ENCODE measurements around the gene ZNF568.

ZNF568 gene

DNA sequence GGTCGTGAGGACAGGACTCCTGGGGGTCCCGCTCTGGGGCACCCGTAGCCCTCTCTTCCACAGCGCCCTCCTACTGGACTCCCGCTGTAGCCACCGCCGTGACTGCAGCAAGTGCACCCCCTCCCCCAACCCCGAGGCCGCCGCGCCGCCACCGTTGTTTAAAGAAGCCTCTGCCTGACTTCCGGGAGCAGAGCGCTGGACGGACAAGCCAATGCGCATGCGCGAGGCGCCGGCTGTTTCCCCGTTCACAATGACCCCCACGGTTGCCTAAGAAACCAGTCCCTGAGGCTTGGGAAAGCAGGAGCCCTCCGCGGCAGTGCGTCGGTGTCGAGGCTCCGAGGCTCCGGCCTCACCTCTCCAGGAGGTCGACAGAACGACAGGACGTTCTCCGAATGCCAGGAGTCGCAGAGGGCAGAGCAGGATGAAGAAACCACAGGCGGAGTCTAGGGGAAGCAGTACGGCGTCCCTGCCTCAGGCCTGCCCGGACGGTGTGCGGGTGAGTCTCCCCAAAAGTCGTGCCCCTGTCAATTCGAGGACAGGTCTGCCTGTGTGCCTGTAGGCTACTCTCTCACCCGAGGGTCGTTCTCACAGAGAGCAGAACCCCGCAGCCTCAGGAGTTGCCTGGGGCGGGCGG, 91.6 kb downstream of the ZNF568 start:
- Histone ChIP-seq H3K4me3 (ENCODE audit: low read depth, low read length) (no peak overlapping the region), H3K4me1 (ENCODE audit: control insufficient read depth, insufficient read depth, low read length) (no peaks in the 10 kb centered on the region), H3K27ac (ENCODE audit: extremely low read depth, low read depth, low read length) (no peak overlapping the region), H3K36me3 (ENCODE audit: control insufficient read depth in 2 of 2, insufficient read depth in 1 of 2, low read length in 2 of 2) (no peaks in the 10 kb centered on the region), H3K9me3 (ENCODE audit: control insufficient read depth, insufficient read depth, low read depth, low read length) (peaks cover 12% of the 10 kb centered on the region)
- TF ChIP-seq ZSCAN18 (tag by site-specific recombination; IDR thresholded peaks at IDR 0.05) (no peak), REPIN1 (tag by site-specific recombination; IDR thresholded peaks at IDR 0.05; ENCODE audit: low read depth) (no peak), ZNF362 (tag by site-specific recombination; IDR thresholded peaks at IDR 0.05) (no peak), INSM2 (tag by site-specific recombination; IDR thresholded peaks at IDR 0.05) (no peak), BCL6B (tag by site-specific recombination; IDR thresholded peaks at IDR 0.05) (no peak), SALL2 (tag by site-specific recombination; IDR thresholded peaks at IDR 0.05; ENCODE audit: borderline replicate concordance) (no peak), ZNF221 (tag by site-specific recombination; IDR thresholded peaks at IDR 0.05; ENCODE audit: borderline replicate concordance) (no peak), KLF1 (tag by site-specific recombination; IDR thresholded peaks at IDR 0.05) (no peak), OVOL3 (tag by site-specific recombination; IDR thresholded peaks at IDR 0.05) (no peak), TCF7L2 (IDR thresholded peaks at IDR 0.05; ENCODE audit: borderline replicate concordance, low read depth, low read length) (no peak), ZNF510 (tag by site-specific recombination; IDR thresholded peaks at IDR 0.05; ENCODE audit: insufficient replicate concordance) (no peak)
- TF ChIP-seq, protein P1, sequence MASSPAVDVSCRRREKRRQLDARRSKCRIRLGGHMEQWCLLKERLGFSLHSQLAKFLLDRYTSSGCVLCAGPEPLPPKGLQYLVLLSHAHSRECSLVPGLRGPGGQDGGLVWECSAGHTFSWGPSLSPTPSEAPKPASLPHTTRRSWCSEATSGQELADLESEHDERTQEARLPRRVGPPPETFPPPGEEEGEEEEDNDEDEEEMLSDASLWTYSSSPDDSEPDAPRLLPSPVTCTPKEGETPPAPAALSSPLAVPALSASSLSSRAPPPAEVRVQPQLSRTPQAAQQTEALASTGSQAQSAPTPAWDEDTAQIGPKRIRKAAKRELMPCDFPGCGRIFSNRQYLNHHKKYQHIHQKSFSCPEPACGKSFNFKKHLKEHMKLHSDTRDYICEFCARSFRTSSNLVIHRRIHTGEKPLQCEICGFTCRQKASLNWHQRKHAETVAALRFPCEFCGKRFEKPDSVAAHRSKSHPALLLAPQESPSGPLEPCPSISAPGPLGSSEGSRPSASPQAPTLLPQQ (tag by site-specific recombination; IDR thresholded peaks at IDR 0.05), result no peak
- CTCF ChIA-PET, result no interaction called here
- POLR2A ChIA-PET, result no interaction called here

DNA sequence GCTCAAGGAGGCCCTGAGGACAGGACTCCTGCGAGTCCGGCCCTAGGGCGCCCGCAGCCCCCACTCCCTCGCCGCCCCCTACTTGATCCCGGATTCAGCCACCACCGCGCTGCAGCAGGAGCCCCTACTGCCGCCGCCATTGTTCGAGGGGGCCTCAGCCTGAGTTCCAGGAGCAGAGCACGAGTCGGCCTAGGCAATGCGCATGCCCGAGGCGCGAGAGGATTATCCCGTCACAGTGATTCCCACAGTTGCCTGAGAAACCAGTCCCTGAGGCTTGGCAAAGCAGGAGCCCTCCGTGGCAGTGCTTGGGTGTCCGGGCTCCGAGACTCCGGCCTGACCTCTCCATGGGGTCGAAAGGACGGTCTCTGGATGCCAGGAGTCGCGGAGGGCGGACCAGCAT, 93.7 kb downstream of the ZNF568 start:
- POLR2A ChIA-PET, result no interaction called here
- H3K27ac ChIP-seq (ENCODE audit: extremely low read depth, low read depth, low read length), result no peak overlapping the region
- H3K9me3 ChIP-seq (ENCODE audit: control insufficient read depth, insufficient read depth, low read depth, low read length), result peaks cover 14% of the 10 kb centered on the region
- no peaks in the 10 kb centered on the region for H3K36me3 ChIP-seq (ENCODE audit: control insufficient read depth in 2 of 2, insufficient read depth in 1 of 2, low read length in 2 of 2)
- CTCF ChIA-PET, result interaction anchor here (0.7 kb wide), 1 partner anchor 530 kb away, joined by 3 read pairs; no protein-coding TSS in a partner anchor
- H3K4me1 ChIP-seq (ENCODE audit: control insufficient read depth, insufficient read depth, low read length), result no peaks in the 10 kb centered on the region
- no peak overlapping the region for H3K4me3 ChIP-seq (ENCODE audit: low read depth, low read length)
- TF ChIP-seq ZNF658 (tag by site-specific recombination; IDR thresholded peaks at IDR 0.05) (no peak), ZFP69B (tag by site-specific recombination; IDR thresholded peaks at IDR 0.05) (no peak), ZNF610 (tag by site-specific recombination; IDR thresholded peaks at IDR 0.05; ENCODE audit: borderline replicate concordance) (no peak), ZNF449 (tag by site-specific recombination; IDR thresholded peaks at IDR 0.05) (no peak), ZNF398 (tag by site-specific recombination; IDR thresholded peaks at IDR 0.05) (no peak), ZNF645 (tag by site-specific recombination; IDR thresholded peaks at IDR 0.05) (no peak), ZNF670 (tag by site-specific recombination; IDR thresholded peaks at IDR 0.05; ENCODE audit: low read depth) (no peak), ZNF596 (tag by site-specific recombination; IDR thresholded peaks at IDR 0.05) (no peak), ZNF501 (tag by site-specific recombination; IDR thresholded peaks at IDR 0.05) (no peak), ZNF2 (tag by site-specific recombination; IDR thresholded peaks at IDR 0.05) (no peak), ZNF473 (tag by site-specific recombination; IDR thresholded peaks at IDR 0.05) (no peak)

All from HEK293 (cell line).